Left ventricle myocardium inferior (tissue), 1 donor: ENCODE data around the gene ACTR2. TPM values are rescaled to one million over a fixed set of nuclear protein-coding genes. Genes with fewer than 3 reads are reported as not detected.

Experiments
- DNase-seq: peaks from one replicate; pipeline ENCODE4 v3.0.0-alpha.2; 2020
- H3K27ac ChIP-seq: fragments of 200-600 bp; replicated peaks from 2 replicates; pipeline ENCODE4 v1.8.0; 2021
- H3K27me3 ChIP-seq: fragments of 200-600 bp; 2 replicates; pipeline ENCODE4 v1.8.0; 2021; ENCODE audit warnings: low read depth
- H3K36me3 ChIP-seq: fragments of 200-600 bp; 2 replicates; pipeline ENCODE4 v1.8.0; 2021
- H3K4me1 ChIP-seq: fragments of 200-600 bp; 2 replicates; pipeline ENCODE4 v1.8.0; 2021
- H3K4me3 ChIP-seq: fragments of 200-600 bp; 2 replicates; pipeline ENCODE4 v1.8.0; 2021; ENCODE audit warnings: mild to moderate bottlenecking, moderate library complexity
- H3K9me3 ChIP-seq: fragments of 200-600 bp; replicated peaks from 2 replicates; pipeline ENCODE4 v1.8.0; 2021
- CTCF ChIP-seq: fragments of 200-600 bp; IDR thresholded peaks from 2 replicates; pipeline ENCODE4 v1.8.0; 2021; ENCODE audit warnings: antibody characterized with exemption, mild to moderate bottlenecking, borderline replicate concordance
- intact Hi-C: fragments of 100-400 bp; cut with micrococcal nuclease; formaldehyde crosslinking; loops from one replicate; pipeline ENCODE4 v1.11.0; 2022
- total RNA-seq: library from RNA; stranded (reverse); fragmentation: NEBNext Ultra II Directional; extraction: Animal tissue kit (Norgen Biotek cat#: 25700); gene quantifications from one replicate; pipeline ENCODE4 v1.2.1, GENCODE V29; 2021
- donor health status: DM: no; HTN: yes; CAD: no; lungs with severe emphysema.

ACTR2 gene
- total RNA-seq, 1 donor from 2014 or later = 100.0 TPM

- peaks cover 12% of the 10 kb centered on the region for H3K27me3 ChIP-seq
- H3K36me3 ChIP-seq = peaks cover 25% of the 10 kb centered on the region
- H3K27ac ChIP-seq = peak overlapping the region; percentile 51
- no peak for DNase-seq
- H3K4me3 ChIP-seq = no peak overlapping the region
- intact Hi-C loops = loop anchor here (10.0 kb wide), 1 partner anchor 159 kb away; the partner anchor contains the start of gene SPRED2
- no peaks in the 10 kb centered on the region for H3K9me3 ChIP-seq
- TF ChIP-seq CTCF = no peak
- H3K4me1 ChIP-seq = peaks cover 56% of the 10 kb centered on the region
Observed at GRCh38 chr2:65275141-65275915, 47.7 kb downstream of the ACTR2 start.

GRCh38 chr2:65276609-65277008 is 49.0 kb downstream of the ACTR2 start:
- TF ChIP-seq CTCF = no peak
- peaks cover 17% of the 10 kb centered on the region for H3K36me3 ChIP-seq
- no peaks in the 10 kb centered on the region for H3K9me3 ChIP-seq
- peak overlapping the region; percentile 51 for H3K27ac ChIP-seq
- no peak for DNase-seq
- peaks cover 60% of the 10 kb centered on the region for H3K4me1 ChIP-seq
- H3K27me3 ChIP-seq = peaks cover 25% of the 10 kb centered on the region
- intact Hi-C loops = loop anchor here (10.0 kb wide), 1 partner anchor 158 kb away; the partner anchor contains the start of gene SPRED2
- no peak overlapping the region for H3K4me3 ChIP-seq

GRCh38 chr2:65277118-65277517 is 49.5 kb downstream of the ACTR2 start:
- peak overlapping the region; percentile 51 for H3K27ac ChIP-seq
- no peaks in the 10 kb centered on the region for H3K9me3 ChIP-seq
- peaks cover 12% of the 10 kb centered on the region for H3K36me3 ChIP-seq
- H3K27me3 ChIP-seq = peaks cover 27% of the 10 kb centered on the region
- peaks cover 62% of the 10 kb centered on the region for H3K4me1 ChIP-seq
- no peak overlapping the region for H3K4me3 ChIP-seq
- no peak for TF ChIP-seq CTCF
- no peak for DNase-seq
- intact Hi-C loops = loop anchor here (10.0 kb wide), 1 partner anchor 158 kb away; the partner anchor contains the start of gene SPRED2

- H3K27me3 ChIP-seq = peaks cover 35% of the 10 kb centered on the region
- TF ChIP-seq CTCF = no peak
- H3K9me3 ChIP-seq = no peaks in the 10 kb centered on the region
- DNase-seq = no peak
- H3K36me3 ChIP-seq = peaks cover 4% of the 10 kb centered on the region
- H3K4me1 ChIP-seq = peaks cover 70% of the 10 kb centered on the region
- H3K4me3 ChIP-seq = no peak overlapping the region
- peak overlapping the region; percentile 51 for H3K27ac ChIP-seq
- intact Hi-C loops = loop anchor here (10.0 kb wide), 1 partner anchor 157 kb away; the partner anchor contains the start of gene SPRED2
Observed at GRCh38 chr2:65277791-65278483, 50.3 kb downstream of the ACTR2 start.

GRCh38 chr2:65278531-65278981 is 50.9 kb downstream of the ACTR2 start:
- intact Hi-C loops = loop anchor here (10.0 kb wide), 1 partner anchor 156 kb away; the partner anchor contains the start of gene SPRED2
- TF ChIP-seq CTCF = no peak
- H3K4me3 ChIP-seq = no peak overlapping the region
- peak overlapping the region; percentile 51 for H3K27ac ChIP-seq
- no peaks in the 10 kb centered on the region for H3K9me3 ChIP-seq
- no peaks in the 10 kb centered on the region for H3K36me3 ChIP-seq
- peaks cover 37% of the 10 kb centered on the region for H3K27me3 ChIP-seq
- peaks cover 71% of the 10 kb centered on the region for H3K4me1 ChIP-seq
- DNase-seq = no peak
